Epidermal melanocyte (primary cell): ENCODE results near the gene SEMA3E.
"Not testable (repeated sequence)": the region's sequence is repeated elsewhere in the genome, so short reads cannot be mapped to it uniquely, and the experiment has no call there.

ENCODE experiments used
- DNase-seq: peaks from one replicate; pipeline ENCODE4 v3.0.0; 2011; ENCODE audit warnings: low spot score; ENCODE audit not compliant: insufficient read length

SEMA3E gene

DNA sequence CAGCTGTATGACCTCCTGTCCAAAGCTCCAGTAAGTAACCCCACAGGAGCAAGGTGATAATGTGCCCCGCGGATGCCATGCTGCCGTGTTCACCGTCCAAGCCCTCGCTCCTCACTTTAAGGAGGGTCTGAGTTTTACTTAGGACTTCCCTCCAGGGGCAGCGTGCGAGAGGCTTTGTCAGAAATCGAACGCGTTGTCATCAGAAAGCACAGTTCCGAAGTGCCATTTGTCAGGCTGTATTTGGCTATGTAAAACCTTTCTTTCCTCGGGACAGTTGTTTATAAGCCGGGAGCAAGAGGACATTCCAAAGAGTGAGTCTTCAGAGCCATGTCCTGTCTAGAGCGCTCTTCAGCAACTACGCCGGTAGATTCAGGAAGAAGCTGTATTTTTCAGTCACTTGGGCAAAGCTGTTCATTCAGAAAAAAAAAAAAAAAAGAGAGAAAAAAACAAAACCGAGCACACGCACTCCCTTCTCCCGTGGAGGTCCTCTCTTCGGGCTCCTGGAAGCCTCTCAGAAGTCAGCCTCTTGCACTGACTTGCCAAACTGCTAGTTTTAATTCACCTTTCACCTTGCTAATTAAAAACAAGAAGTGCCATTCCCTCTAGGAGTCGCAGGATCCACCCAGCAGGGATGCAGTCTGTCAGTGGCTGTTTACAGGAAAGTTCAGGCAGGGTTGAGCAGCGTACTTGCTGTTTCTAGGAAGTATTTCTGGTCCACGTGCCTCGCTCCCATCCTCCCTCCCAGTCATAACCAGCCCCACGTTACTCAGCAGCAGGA lies at the start of gene SEMA3E:
SEMA3E (minus strand) TSS at position 676 of the 778 bp plus-strand sequence.
- no peak for DNase-seq

- no peak for DNase-seq
Observed at GRCh38 chr7:83697804-83698530, 49.0 kb upstream of the SEMA3E start.

GRCh38 chr7:83696101-83696500 lies 47.2 kb upstream of the SEMA3E start:
- DNase-seq = no peak

DNA sequence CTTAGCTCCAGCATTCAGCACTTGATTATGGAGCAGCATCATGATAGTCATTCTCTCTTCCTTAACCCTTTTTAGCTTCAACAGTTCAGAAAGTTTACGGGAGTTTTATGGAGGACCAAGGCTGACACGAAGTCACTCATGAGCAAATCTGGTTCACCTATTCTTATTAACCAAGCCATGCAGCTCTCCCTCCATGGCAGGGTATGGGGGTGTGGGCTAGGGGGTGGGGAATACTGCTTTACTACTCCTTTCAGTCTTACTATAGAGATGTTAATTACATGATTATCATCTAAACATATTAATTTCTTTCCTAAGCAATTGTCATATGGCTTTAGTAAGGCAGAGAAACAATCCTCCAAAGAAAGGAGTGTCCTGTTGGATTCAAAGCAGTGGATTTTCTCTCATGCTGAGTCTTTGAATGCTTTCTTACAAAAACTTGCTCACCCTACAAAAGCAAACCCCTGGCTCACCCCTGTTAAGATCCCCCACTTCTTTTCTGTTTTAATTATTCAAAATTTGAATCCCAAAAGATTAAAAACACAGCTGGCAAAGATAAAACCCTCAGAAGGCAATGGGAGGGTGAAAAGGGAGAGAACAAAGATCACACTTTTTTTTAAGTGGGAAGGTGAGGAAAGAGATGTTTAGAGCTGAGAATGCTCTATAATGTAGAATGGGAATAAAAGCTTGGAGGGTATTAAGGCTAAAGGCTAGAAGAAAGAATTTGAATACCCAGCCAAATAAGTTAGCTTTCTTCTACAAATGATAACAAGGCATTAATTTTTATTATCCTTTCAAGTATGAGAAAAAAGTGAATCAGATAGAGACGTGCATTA lies 46.4 kb upstream of the SEMA3E start:
- DNase-seq = no peak

- DNase-seq = no peak
Observed at GRCh38 chr7:83693256-83693655, 44.3 kb upstream of the SEMA3E start.

DNA sequence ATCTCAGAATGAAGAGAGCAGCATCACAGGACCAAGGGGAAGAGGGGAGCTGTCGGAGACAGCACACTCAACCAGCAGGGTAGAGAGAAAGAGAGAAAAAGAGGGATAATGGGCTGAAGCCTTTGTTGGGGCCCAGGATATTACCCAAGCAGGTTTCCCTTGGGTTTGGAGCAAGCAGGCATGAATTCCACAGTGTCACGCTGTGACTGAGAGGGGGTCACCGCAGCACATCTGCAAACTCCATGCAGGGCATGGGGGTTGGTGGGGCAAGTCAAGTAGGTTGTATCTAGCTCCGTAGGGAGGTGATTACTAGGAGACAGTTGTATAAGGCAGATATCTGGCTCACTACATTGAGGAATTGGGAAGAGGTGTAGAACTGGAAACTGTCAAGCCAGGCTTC lies 42.2 kb upstream of the SEMA3E start:
- no peak for DNase-seq

DNA sequence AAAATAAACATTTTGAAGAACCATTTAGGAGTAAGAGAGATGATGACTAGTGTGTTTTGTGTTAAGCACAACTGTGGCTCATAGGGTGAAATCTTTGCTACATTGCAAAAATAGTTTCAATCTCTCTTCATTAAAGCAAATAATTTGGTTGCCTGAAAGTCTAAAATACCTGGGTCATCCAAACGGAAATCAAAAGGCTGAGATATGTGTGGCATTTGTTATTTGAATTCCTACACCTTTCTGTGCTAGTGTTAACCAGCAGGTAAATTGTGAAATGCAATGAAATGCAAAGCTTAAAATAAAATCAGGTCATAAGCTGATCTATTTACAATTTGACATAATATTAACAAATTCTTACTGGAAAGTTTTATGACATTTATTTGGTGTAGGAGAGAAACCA lies 40.9 kb upstream of the SEMA3E start:
- DNase-seq = no peak

GRCh38 chr7:83686416-83686815 lies 37.5 kb upstream of the SEMA3E start:
- no peak for DNase-seq

GRCh38 chr7:83684928-83685327 lies 36.0 kb upstream of the SEMA3E start:
- DNase-seq = no peak

DNA sequence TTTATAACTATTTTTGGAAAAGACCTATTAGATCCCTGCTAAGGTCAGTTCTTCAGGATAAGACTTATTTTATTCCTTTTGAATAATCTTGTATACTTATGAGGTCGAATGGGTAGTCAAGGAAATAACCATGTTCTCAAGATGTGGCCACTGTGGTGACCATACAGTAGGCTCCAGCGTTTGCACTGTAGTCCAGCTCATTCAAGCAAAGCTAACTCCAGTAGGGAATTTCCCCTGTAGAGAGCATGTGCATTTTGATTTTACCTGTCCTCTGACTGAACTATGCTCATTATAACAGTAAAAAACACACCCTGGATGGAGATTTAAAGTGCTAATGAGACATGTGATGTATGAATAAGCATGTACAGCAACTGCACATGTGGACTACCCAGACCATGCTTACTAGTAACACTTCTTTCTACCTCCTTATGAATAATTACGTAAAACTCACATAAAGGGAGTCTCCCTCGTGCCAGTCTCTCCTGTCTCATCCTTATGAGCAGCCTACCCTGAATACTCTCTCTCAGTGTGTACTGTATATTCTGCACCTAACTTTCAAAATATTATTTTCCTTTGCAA lies 32.4 kb upstream of the SEMA3E start:
- no peak for DNase-seq

DNA sequence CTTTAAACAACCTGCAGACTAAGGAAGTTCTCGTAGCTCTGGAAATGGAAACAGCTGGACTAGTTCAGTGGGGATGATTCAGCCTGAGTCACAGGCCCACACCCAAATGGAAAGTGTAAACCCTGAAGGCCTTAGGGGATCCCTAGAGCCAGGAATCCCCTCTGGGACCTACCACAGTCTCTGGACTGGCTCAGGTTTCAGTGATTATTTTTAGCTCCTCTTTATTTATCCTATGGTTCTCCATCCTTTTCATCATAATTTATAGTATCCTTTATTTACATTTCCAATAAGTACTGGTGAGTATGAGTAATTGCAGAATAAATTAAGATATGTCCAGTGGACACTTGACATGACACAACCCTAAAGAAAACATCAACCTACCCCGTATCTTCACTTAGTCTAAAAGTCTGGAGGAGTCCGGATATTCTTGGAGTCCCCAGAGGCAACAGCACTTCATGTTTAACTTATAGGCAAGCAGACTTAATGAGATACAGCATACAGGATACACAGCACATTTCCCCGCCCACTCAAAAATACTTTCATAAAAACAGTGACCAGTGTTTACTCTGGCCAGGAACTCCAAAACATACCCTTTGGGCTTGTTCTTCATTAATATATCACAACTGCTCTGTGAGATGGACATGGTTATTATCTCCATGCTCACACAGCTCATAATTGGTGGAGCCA lies 28.4 kb upstream of the SEMA3E start:
- no peak for DNase-seq

DNA sequence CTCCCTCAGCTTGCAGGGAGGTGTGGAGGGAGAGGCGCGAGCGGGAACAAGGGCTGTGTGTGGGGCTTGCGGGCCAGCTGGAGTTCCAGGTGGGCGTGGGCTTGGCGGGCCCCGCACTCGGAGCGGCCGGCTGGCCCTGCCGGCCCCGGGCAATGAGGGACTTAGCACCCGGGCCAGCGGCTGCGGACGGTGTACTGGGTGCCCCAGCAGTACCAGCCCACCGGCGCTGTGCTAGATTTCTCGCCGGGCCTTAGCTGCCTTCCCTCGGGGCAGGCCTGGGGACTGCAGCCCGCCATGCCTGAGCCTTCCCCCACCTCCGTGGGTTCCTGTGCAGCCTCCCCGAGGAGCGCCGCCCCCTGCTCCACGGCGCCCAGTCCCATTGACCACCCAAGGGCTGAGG lies 24.4 kb upstream of the SEMA3E start:
- DNase-seq = not testable (repeated sequence)

GRCh38 chr7:83672157-83672556 lies 23.2 kb upstream of the SEMA3E start:
- no peak for DNase-seq

GRCh38 chr7:83663131-83663530 lies 14.2 kb upstream of the SEMA3E start:
- DNase-seq = no peak

DNA sequence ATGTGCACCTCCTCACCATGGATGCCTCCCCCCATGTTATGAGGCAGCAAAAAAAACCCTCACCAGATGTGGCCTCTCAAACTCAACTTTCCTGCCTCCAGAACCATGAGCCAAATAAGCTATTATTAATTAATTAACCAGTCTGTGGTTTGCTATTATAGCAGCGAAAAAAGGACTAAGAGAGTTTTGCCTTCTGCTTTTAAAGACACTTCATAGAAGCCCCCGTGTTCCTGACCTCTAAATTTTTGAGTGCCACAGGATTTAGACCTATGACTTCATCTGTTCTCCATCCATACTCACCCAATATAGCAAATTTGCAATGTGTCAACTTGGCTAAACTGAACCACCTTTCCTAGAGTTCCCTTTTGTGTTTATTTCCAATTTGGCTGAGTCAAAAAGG lies 9.2 kb upstream of the SEMA3E start:
- no peak for DNase-seq

DNA sequence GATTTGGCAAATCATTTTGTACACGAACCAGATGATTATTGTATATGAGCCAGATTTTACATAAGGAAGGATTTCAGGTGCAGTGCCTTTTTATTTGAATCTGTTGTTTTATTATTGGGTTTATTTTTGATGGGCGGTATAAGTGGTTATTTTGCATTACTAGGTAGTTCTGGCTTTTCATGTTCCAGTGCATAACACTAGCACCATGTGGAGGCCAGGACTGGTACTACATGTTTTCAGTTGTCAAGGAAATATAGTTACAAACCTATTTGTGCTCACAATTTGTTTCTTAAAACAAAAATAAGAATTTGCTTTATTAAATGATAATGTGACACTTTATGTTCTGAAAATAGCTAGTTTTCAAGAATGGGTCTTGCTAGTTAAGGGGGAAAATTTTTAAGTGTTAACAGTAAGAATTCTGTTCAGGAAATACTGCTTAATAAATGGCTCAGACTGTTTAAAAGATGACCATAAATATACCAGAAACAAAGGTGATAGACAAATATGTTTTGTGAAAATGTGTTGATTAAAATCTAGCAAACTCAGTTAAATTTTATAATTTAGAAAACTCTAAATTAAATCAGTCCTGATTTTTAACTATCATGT lies 7.1 kb upstream of the SEMA3E start:
- no peak for DNase-seq

DNA sequence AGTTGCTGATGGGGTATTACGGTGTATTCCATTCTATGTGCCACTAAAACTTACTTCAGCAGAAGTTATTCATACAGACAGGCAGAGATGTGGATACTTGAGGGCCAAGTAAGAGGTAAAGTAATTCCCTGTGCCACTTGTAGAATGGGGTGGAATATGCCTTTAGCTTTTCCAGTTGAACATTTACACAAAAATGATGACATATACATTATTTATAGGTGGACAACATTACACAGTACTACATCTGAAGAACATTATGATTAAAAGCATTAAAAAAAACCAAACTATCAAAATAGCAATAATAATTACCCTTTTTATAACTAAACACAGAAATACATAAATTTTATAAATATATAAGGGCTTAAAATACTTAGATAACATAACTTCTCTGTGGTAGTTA lies 3.5 kb upstream of the SEMA3E start:
- DNase-seq = no peak

- DNase-seq = no peak
Observed at GRCh38 chr7:83649701-83650100, 762 bp upstream of the SEMA3E start.

DNA sequence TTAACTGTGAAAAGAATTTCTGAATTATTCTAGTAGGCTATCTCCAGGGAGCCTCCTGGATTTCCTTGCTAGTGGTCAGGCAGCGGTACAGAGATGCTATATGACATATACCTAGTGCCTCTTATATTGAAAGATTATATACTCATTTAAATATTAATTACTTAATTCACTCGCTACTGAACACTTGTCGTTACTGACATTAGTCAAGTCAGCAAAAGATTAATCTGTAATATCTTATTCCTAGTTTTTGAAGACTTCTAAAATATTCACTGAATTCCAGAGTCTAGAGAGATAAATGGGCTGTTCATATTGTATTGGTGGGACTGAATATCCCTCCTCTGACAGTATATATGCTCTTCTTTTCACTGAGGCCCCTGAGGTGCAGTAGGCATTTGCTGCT lies 2.9 kb downstream of the SEMA3E start:
- no peak for DNase-seq

DNA sequence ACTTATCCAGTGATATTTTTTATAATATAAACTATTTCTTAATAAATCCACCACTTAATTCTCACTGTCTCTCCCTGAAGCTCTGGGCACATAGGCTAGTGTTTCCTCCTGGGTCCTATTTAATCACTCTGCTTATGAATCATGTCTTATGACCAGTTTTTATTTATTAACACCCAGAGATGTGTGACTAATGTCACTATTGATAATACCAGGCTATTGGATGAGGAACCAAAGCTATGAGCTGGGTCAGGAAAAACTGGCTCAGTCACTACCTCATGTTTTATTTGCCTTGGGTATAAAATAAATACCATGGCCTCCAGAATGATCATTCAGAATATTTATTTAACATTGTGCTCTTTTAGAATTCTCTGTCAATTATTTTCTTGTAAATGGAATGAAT lies 5.2 kb downstream of the SEMA3E start:
- no peak for DNase-seq

DNA sequence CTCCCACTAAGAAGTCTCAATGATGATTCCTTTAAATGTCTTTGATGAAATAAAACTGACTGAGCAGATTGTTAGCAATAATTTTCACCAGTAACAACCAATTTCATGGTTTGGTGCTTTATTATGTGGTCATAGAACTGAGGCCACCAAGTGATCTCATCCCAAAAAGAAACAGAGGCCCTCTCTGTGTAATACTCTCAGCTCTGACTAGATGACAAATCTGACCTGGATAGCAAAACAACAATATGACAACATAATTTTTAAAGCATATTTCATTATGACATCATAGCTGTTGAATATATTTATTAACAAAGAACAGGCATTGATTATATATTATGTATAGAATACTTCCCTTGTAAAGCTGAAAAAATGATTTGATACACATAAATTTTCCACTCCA lies 5.9 kb downstream of the SEMA3E start:
- no peak for DNase-seq
